Measurements from ENCODE around the gene RXFP2. TPM values are rescaled to one million over a fixed set of nuclear protein-coding genes. Genes with fewer than 3 reads are reported as not detected.

Gene RXFP2, protein sequence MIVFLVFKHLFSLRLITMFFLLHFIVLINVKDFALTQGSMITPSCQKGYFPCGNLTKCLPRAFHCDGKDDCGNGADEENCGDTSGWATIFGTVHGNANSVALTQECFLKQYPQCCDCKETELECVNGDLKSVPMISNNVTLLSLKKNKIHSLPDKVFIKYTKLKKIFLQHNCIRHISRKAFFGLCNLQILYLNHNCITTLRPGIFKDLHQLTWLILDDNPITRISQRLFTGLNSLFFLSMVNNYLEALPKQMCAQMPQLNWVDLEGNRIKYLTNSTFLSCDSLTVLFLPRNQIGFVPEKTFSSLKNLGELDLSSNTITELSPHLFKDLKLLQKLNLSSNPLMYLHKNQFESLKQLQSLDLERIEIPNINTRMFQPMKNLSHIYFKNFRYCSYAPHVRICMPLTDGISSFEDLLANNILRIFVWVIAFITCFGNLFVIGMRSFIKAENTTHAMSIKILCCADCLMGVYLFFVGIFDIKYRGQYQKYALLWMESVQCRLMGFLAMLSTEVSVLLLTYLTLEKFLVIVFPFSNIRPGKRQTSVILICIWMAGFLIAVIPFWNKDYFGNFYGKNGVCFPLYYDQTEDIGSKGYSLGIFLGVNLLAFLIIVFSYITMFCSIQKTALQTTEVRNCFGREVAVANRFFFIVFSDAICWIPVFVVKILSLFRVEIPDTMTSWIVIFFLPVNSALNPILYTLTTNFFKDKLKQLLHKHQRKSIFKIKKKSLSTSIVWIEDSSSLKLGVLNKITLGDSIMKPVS
- total RNA-seq (not detected), polyA plus RNA-seq (not detected)

DNA sequence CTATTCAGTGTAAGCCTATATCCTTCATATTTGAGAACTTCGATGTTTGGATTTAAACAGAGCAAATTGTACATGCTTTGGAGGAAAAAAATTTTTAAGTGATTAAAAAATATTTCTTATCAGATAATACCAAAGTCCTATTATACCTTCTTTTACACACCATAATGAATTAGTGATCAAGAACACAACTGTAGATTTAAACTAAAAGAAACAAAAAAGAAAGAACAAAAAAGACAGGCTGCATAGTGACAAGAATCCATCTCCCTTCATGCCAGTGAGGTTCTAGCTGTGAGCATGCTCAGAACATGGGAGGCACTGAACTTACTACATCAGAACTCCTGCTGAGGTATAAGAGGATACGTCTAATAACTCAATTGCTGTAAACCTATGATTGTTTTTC, at the start of gene RXFP2:
Gene RXFP2, plus strand, starts transcription at position 301 of the 400 bp plus-strand sequence. Its CDS starts 87 bp downstream, at position 388.
- H3K36me3 Mint-ChIP-seq: peaks cover 0 to 1% (median 0%) of the 10 kb centered on the region in 3 donors
- DNase-seq: no peak
- no peaks in the 10 kb centered on the region for H3K9me3 Mint-ChIP-seq

DNA sequence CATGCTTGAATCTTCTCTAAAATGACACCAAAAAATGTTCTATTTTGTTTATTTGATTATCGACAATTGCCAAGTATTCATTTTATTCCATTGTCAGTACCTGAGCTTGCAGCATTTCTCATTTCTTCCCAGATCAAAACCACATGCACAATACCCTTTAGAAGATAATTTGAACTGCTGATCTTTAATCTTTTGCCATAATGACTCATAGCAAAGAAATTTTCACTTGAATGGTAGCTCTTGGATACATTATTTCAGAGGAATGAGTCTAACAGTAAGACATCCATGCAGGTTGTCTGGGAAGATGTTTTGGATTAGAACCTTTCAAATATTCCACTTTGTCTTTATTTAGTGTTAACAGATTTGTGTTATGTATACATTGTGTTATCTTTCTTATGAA, 42.0 kb upstream of the RXFP2 start:
- H3K4me3 Mint-ChIP-seq: no peak overlapping the region
- ChIA-PET CTCF (no interaction called here), POLR2A (no interaction called here)
- H3K9me3 Mint-ChIP-seq: peaks cover 0 to 20% (median 9%) of the 10 kb centered on the region in 5 donors
- no peaks in the 10 kb centered on the region for H3K27me3 ChIP-seq (ENCODE audit: insufficient read depth, low read length, poor library complexity, severe bottlenecking)
- no peak overlapping the region for H3K27ac Mint-ChIP-seq
- no peak for DNase-seq
- H3K4me3 ChIP-seq (ENCODE audit: low read length): no peak overlapping the region
- no peak overlapping the region for H3K27ac ChIP-seq (ENCODE audit: low read depth, low read length)
- no peaks in the 10 kb centered on the region for H3K4me1 Mint-ChIP-seq
- H3K9me3 ChIP-seq (ENCODE audit: low read length): no peaks in the 10 kb centered on the region
- peaks cover 0 to 2% of the 10 kb centered on the region in 2 donors for H3K27me3 Mint-ChIP-seq
- H3K4me1 ChIP-seq (ENCODE audit: insufficient read depth, low read length): no peaks in the 10 kb centered on the region
- no peaks in the 10 kb centered on the region for H3K36me3 ChIP-seq (ENCODE audit: insufficient read depth, low read length)
- no peaks in the 10 kb centered on the region for H3K36me3 Mint-ChIP-seq

More for the DNA sequence above, at the start of gene RXFP2:
- no peak within 1 kb of the TSS for H3K27ac Mint-ChIP-seq
- peaks cover 2 to 4% (median 4%) of the 10 kb centered on the region in 3 donors for H3K4me1 Mint-ChIP-seq
- H3K4me3 ChIP-seq (ENCODE audit: low read length): no peak within 1 kb of the TSS
- no peaks in the 10 kb centered on the region for H3K36me3 ChIP-seq (ENCODE audit: insufficient read depth, low read length)
- no peak within 1 kb of the TSS for H3K4me3 Mint-ChIP-seq
- ChIA-PET CTCF (no interaction called here), POLR2A (no interaction called here)
- H3K27me3 ChIP-seq (ENCODE audit: insufficient read depth, low read length, poor library complexity, severe bottlenecking): no peaks in the 10 kb centered on the region
- H3K9me3 ChIP-seq (ENCODE audit: low read length): no peaks in the 10 kb centered on the region
- no peak within 1 kb of the TSS for H3K27ac ChIP-seq (ENCODE audit: low read depth, low read length)
- H3K4me1 ChIP-seq (ENCODE audit: insufficient read depth, low read length): no peaks in the 10 kb centered on the region
- H3K27me3 Mint-ChIP-seq: peaks cover 6 to 9% of the 10 kb centered on the region in 2 donors

DNA sequence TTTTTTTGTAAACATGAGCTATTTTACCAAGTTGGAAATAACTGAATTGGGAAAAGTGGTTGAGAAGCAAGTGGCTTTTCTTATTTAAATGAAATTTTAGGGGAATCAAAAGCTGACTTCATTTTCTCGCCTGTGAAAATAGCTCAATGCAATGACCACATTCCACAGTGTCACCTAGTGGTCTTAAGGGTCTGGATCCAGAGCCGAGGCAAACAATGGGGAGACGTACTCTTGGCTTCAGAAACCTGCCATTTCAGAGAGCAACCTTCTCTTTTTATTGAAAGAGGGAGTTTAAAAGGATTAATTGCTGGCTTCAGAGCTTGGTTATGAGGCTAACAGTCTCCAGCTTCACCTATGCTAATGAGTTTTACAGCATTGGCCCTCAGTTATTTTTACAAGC, 39.7 kb upstream of the RXFP2 start:
- ChIA-PET CTCF (no interaction called here), POLR2A (interaction anchor here (0.6 kb wide), 1 partner anchor 407 kb away, joined by 6 read pairs; no protein-coding TSS in a partner anchor)
- no peak overlapping the region for H3K4me3 ChIP-seq (ENCODE audit: low read length)
- no peaks in the 10 kb centered on the region for H3K36me3 Mint-ChIP-seq
- no peaks in the 10 kb centered on the region for H3K27me3 ChIP-seq (ENCODE audit: insufficient read depth, low read length, poor library complexity, severe bottlenecking)
- H3K27ac ChIP-seq (ENCODE audit: low read depth, low read length): no peak overlapping the region
- DNase-seq: no peak
- H3K9me3 ChIP-seq (ENCODE audit: low read length): no peaks in the 10 kb centered on the region
- H3K27me3 Mint-ChIP-seq: peaks cover 0 to 2% of the 10 kb centered on the region in 2 donors
- H3K4me1 Mint-ChIP-seq: no peaks in the 10 kb centered on the region
- H3K36me3 ChIP-seq (ENCODE audit: insufficient read depth, low read length): no peaks in the 10 kb centered on the region
- H3K4me1 ChIP-seq (ENCODE audit: insufficient read depth, low read length): no peaks in the 10 kb centered on the region
- peaks cover 0 to 14% (median 6%) of the 10 kb centered on the region in 5 donors for H3K9me3 Mint-ChIP-seq
- no peak overlapping the region for H3K4me3 Mint-ChIP-seq
- no peak overlapping the region for H3K27ac Mint-ChIP-seq

DNA sequence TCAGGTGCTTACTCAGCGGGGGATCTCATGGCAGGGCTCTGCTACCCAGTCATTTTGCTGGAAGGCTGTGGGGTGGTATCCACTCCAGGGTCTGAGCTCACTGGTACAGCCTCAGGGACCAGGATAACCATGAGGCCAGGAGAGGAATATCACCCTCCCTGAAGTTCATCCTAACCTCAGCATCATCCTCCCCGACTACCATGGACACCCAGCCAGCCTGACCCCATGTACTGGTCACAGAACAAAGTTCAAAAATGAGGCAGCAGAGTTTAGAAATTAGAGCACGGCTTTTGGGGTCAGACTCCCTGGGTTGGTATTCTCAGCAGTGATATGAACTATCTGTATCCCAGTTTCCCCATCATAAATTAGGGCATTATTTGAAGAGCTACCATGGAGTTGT, 35.5 kb upstream of the RXFP2 start:
- H3K4me1 Mint-ChIP-seq: no peaks in the 10 kb centered on the region
- no peak for DNase-seq
- H3K27me3 Mint-ChIP-seq: peaks cover 0 to 4% of the 10 kb centered on the region in 2 donors
- H3K27ac Mint-ChIP-seq: no peak overlapping the region
- Histone ChIP-seq H3K27me3 (ENCODE audit: insufficient read depth, low read length, poor library complexity, severe bottlenecking) (no peaks in the 10 kb centered on the region), H3K4me1 (ENCODE audit: insufficient read depth, low read length) (no peaks in the 10 kb centered on the region), H3K27ac (ENCODE audit: low read depth, low read length) (no peak overlapping the region), H3K9me3 (ENCODE audit: low read length) (no peaks in the 10 kb centered on the region), H3K36me3 (ENCODE audit: insufficient read depth, low read length) (no peaks in the 10 kb centered on the region), H3K4me3 (ENCODE audit: low read length) (no peak overlapping the region)
- peaks cover 0 to 2% (median 0%) of the 10 kb centered on the region in 3 donors for H3K36me3 Mint-ChIP-seq
- peaks cover 0 to 5% (median 2%) of the 10 kb centered on the region in 5 donors for H3K9me3 Mint-ChIP-seq
- CTCF ChIA-PET: no interaction called here
- POLR2A ChIA-PET: no interaction called here
- no peak overlapping the region for H3K4me3 Mint-ChIP-seq

DNA sequence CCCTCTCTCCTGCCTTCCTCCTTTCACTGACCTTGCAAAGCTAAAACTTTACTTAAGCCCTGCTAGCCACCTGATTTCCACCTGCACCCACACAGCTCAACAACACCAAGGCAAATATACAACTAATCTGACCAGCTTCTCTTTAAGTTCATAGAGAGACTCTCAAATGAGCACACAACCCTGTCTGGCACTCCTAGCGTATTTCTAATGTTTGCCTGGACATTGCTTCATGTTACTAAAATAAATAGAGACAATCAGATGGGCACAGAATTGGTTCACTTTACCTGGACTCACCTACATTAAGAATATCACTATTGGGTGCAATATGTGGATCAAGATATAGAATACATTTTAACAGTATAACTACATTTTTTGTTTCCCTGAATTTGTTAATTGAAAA, 33.2 kb upstream of the RXFP2 start:
- H3K9me3 Mint-ChIP-seq: peaks cover 0 to 3% (median 0%) of the 10 kb centered on the region in 5 donors
- Histone ChIP-seq H3K36me3 (ENCODE audit: insufficient read depth, low read length) (no peaks in the 10 kb centered on the region), H3K27ac (ENCODE audit: low read depth, low read length) (no peak overlapping the region), H3K27me3 (ENCODE audit: insufficient read depth, low read length, poor library complexity, severe bottlenecking) (no peaks in the 10 kb centered on the region), H3K4me3 (ENCODE audit: low read length) (no peak overlapping the region), H3K9me3 (ENCODE audit: low read length) (no peaks in the 10 kb centered on the region), H3K4me1 (ENCODE audit: insufficient read depth, low read length) (no peaks in the 10 kb centered on the region)
- H3K27me3 Mint-ChIP-seq: peaks cover 1 to 4% of the 10 kb centered on the region in 2 donors
- no peak for DNase-seq
- POLR2A ChIA-PET: no interaction called here
- no peak overlapping the region for H3K4me3 Mint-ChIP-seq
- CTCF ChIA-PET: no interaction called here
- no peak overlapping the region for H3K27ac Mint-ChIP-seq
- peaks cover 0 to 2% (median 0%) of the 10 kb centered on the region in 3 donors for H3K36me3 Mint-ChIP-seq
- H3K4me1 Mint-ChIP-seq: no peaks in the 10 kb centered on the region

DNA sequence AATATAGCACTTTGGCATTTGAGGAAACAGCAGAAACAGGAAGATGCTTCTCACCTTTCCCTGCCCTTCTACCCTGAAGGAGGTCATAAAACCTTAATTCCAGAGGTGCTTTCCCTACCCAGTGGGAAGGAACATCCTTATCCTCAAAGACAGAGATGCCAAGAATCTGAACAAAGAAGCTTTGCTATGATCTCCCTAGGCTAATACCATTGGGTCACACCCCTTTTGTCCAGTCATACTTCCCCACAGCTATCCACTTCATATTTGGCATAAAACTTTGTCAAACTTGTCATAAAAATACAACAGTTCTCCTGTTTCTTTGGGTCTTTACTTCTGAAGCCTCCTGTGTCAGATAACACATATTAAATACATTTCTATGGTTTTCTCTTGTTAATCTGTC, 21.7 kb upstream of the RXFP2 start:
- H3K4me1 Mint-ChIP-seq: no peaks in the 10 kb centered on the region
- POLR2A ChIA-PET: no interaction called here
- no peaks in the 10 kb centered on the region for H3K4me1 ChIP-seq (ENCODE audit: insufficient read depth, low read length)

DNA sequence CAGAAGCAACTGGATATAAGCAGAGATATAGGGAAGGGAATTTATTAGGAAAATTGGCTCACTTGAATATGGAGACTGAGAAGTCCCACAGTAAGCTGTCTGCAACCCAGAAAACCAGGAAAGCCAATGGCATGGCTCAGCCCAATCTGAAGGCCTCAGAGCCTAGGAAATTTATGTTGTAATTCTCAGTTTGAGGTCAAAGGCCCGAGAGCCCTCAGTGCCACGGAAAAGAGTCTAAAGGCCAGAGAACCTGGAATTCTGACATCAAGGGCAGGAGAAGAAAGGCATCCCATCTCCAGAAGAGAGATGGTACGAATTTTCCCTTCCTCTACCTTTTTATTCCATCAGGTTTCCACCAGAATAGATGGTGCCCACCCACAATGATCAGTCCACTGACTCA, 20.1 kb upstream of the RXFP2 start:
- no peaks in the 10 kb centered on the region for H3K4me1 ChIP-seq (ENCODE audit: insufficient read depth, low read length)
- no peak overlapping the region for H3K4me3 ChIP-seq (ENCODE audit: low read length)
- no peak overlapping the region for H3K27ac Mint-ChIP-seq
- CTCF ChIA-PET: no interaction called here
- no peaks in the 10 kb centered on the region for H3K4me1 Mint-ChIP-seq
- no peaks in the 10 kb centered on the region for H3K9me3 ChIP-seq (ENCODE audit: low read length)
- H3K27ac ChIP-seq (ENCODE audit: low read depth, low read length): no peak overlapping the region
- no peak overlapping the region for H3K4me3 Mint-ChIP-seq
- no peaks in the 10 kb centered on the region for H3K27me3 ChIP-seq (ENCODE audit: insufficient read depth, low read length, poor library complexity, severe bottlenecking)
- H3K9me3 Mint-ChIP-seq: peaks cover 0 to 2% (median 0%) of the 10 kb centered on the region in 5 donors
- no peaks in the 10 kb centered on the region for H3K36me3 ChIP-seq (ENCODE audit: insufficient read depth, low read length)
- POLR2A ChIA-PET: no interaction called here
- H3K36me3 Mint-ChIP-seq: no peaks in the 10 kb centered on the region
- H3K27me3 Mint-ChIP-seq: peaks cover 0 to 3% of the 10 kb centered on the region in 2 donors
- no peak for DNase-seq

More for the DNA sequence above, 21.7 kb upstream of the RXFP2 start:
- Mint-ChIP-seq H3K27me3 (peaks cover 0 to 3% of the 10 kb centered on the region in 2 donors), H3K36me3 (no peaks in the 10 kb centered on the region), H3K4me3 (no peak overlapping the region), H3K9me3 (peaks cover 0 to 4% (median 0%) of the 10 kb centered on the region in 5 donors), H3K27ac (no peak overlapping the region)
- no peaks in the 10 kb centered on the region for H3K36me3 ChIP-seq (ENCODE audit: insufficient read depth, low read length)
- no peak overlapping the region for H3K4me3 ChIP-seq (ENCODE audit: low read length)
- no peak overlapping the region for H3K27ac ChIP-seq (ENCODE audit: low read depth, low read length)
- CTCF ChIA-PET: no interaction called here
- H3K9me3 ChIP-seq (ENCODE audit: low read length): no peaks in the 10 kb centered on the region
- H3K27me3 ChIP-seq (ENCODE audit: insufficient read depth, low read length, poor library complexity, severe bottlenecking): no peaks in the 10 kb centered on the region
- DNase-seq: no peak

DNA sequence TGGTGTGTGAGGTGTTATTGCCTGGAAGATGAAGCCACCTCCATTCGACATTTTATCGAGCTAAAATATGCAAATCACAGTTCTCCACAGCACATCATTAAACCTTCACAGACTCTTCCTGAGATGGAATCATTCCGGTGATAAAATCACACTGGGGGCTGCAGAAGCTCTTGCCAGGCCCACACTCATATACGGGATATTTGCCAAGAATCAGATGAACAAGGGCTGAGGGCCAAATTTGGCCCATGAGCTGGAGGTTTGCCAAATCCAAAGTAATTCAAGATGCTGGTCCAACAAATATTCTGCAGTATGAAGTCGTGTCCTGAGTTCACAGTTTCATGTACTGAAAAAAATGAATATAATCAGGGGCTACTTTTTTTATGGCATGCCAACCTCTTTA, 16.7 kb upstream of the RXFP2 start:
- H3K27me3 ChIP-seq (ENCODE audit: insufficient read depth, low read length, poor library complexity, severe bottlenecking): no peaks in the 10 kb centered on the region
- H3K4me3 ChIP-seq (ENCODE audit: low read length): no peak overlapping the region
- no peaks in the 10 kb centered on the region for H3K4me1 ChIP-seq (ENCODE audit: insufficient read depth, low read length)
- no peaks in the 10 kb centered on the region for H3K36me3 ChIP-seq (ENCODE audit: insufficient read depth, low read length)
- no peaks in the 10 kb centered on the region for H3K36me3 Mint-ChIP-seq
- no peaks in the 10 kb centered on the region for H3K4me1 Mint-ChIP-seq
- peaks cover 2 to 13% of the 10 kb centered on the region in 2 donors for H3K27me3 Mint-ChIP-seq
- no peak overlapping the region for H3K27ac Mint-ChIP-seq
- H3K9me3 Mint-ChIP-seq: peaks cover 0 to 4% (median 2%) of the 10 kb centered on the region in 5 donors
- ChIA-PET CTCF (no interaction called here), POLR2A (no interaction called here)
- no peaks in the 10 kb centered on the region for H3K9me3 ChIP-seq (ENCODE audit: low read length)
- no peak overlapping the region for H3K4me3 Mint-ChIP-seq
- no peak overlapping the region for H3K27ac ChIP-seq (ENCODE audit: low read depth, low read length)
- DNase-seq: no peak
